ENCODE measurements around the gene ELMOD3. TPM values are rescaled to one million over a fixed set of nuclear protein-coding genes. Genes with fewer than 3 reads are reported as not detected.
"Not testable (repeated sequence)": the region's sequence is repeated elsewhere in the genome, so short reads cannot be mapped to it uniquely, and the experiment has no call there.

Gene ELMOD3
- total RNA-seq, 1 donor from 2014 or later, result 8.3 TPM

GRCh38 chr2:85329181-85329651 is 25.4 kb upstream of the ELMOD3 start:
- no peak for DNase-seq (ENCODE audit: low read depth, low spot score)

- not testable (repeated sequence) for DNase-seq (ENCODE audit: low read depth, low spot score)
These were observed 24.9 kb upstream of the ELMOD3 start for GRCh38 chr2:85329701-85330100.

- no peak for DNase-seq (ENCODE audit: low read depth, low spot score)
These were observed 23.5 kb upstream of the ELMOD3 start for GRCh38 chr2:85330839-85331636.

GRCh38 chr2:85333877-85334276 is 20.7 kb upstream of the ELMOD3 start:
- not testable (repeated sequence) for DNase-seq (ENCODE audit: low read depth, low spot score)

GRCh38 chr2:85334928-85335327 is 19.6 kb upstream of the ELMOD3 start:
- DNase-seq (ENCODE audit: low read depth, low spot score), result no peak

GRCh38 chr2:85340034-85340892 is 14.3 kb upstream of the ELMOD3 start:
- DNase-seq (ENCODE audit: low read depth, low spot score), result no peak

GRCh38 chr2:85341269-85342029 is 13.1 kb upstream of the ELMOD3 start:
- no peak for DNase-seq (ENCODE audit: low read depth, low spot score)

GRCh38 chr2:85342156-85342555 is 12.4 kb upstream of the ELMOD3 start:
- DNase-seq (ENCODE audit: low read depth, low spot score), result no peak

GRCh38 chr2:85343207-85343895 is 11.2 kb upstream of the ELMOD3 start:
- DNase-seq (ENCODE audit: low read depth, low spot score), result not testable (repeated sequence)

GRCh38 chr2:85344356-85344954 is 10.1 kb upstream of the ELMOD3 start:
- DNase-seq (ENCODE audit: low read depth, low spot score), result no peak

GRCh38 chr2:85347599-85347998 is 7.0 kb upstream of the ELMOD3 start:
- DNase-seq (ENCODE audit: low read depth, low spot score), result no peak

GRCh38 chr2:85353876-85354285 is 688 bp upstream of the ELMOD3 start:
- DNase-seq (ENCODE audit: low read depth, low spot score), result no peak

- DNase-seq (ENCODE audit: low read depth, low spot score), result no peak
These were observed 473 bp downstream of the ELMOD3 start for GRCh38 chr2:85355073-85355410.

GRCh38 chr2:85355521-85355920 is 952 bp downstream of the ELMOD3 start:
- no peak for DNase-seq (ENCODE audit: low read depth, low spot score)

GRCh38 chr2:85356186-85356585 is 1.6 kb downstream of the ELMOD3 start:
- DNase-seq (ENCODE audit: low read depth, low spot score), result no peak

- DNase-seq (ENCODE audit: low read depth, low spot score), result no peak
These were observed 3.2 kb downstream of the ELMOD3 start for GRCh38 chr2:85357736-85358135.

GRCh38 chr2:85362653-85363387 is 8.3 kb downstream of the ELMOD3 start:
- not testable (repeated sequence) for DNase-seq (ENCODE audit: low read depth, low spot score)

GRCh38 chr2:85367180-85367579 is 12.6 kb downstream of the ELMOD3 start:
- no peak for DNase-seq (ENCODE audit: low read depth, low spot score)

GRCh38 chr2:85368921-85369320 is 14.4 kb downstream of the ELMOD3 start:
- DNase-seq (ENCODE audit: low read depth, low spot score), result no peak

GRCh38 chr2:85369500-85369899 is 14.9 kb downstream of the ELMOD3 start:
- no peak for DNase-seq (ENCODE audit: low read depth, low spot score)
